Cerebellar cortex (tissue), 1 donor: ENCODE measurements around the gene LPIN3.
A peak's percentile ranks its signal among the peaks of the same experiment; 100 is the strongest.
"Not testable (repeated sequence)": the region's sequence is repeated elsewhere in the genome, so short reads cannot be mapped to it uniquely, and the experiment has no call there.

Experiments used
- DNase-seq: peaks from one replicate; pipeline ENCODE4 v3.0.0-alpha.2; 2015; ENCODE audit warnings: low spot score

LPIN3 gene

GRCh38 chr20:41340327-41341055 lies at the start of gene LPIN3:
TSS of gene LPIN3 (plus strand) at chr20:41340821. CDS start at chr20:41345804, 4,983 bp downstream.
- DNase-seq: peak; percentile 74

- peak; percentile 74 for DNase-seq
These were observed 47.2 kb upstream of the LPIN3 start for GRCh38 chr20:41293269-41294037.

GRCh38 chr20:41299899-41300298 lies 40.7 kb upstream of the LPIN3 start:
- DNase-seq: no peak

- DNase-seq: no peak
These were observed 40.2 kb upstream of the LPIN3 start for GRCh38 chr20:41300383-41300782.

GRCh38 chr20:41300886-41301285 lies 39.7 kb upstream of the LPIN3 start:
- no peak for DNase-seq

- no peak for DNase-seq
These were observed 36.6 kb upstream of the LPIN3 start for GRCh38 chr20:41304002-41304401.

- DNase-seq: no peak
These were observed 36.1 kb upstream of the LPIN3 start for GRCh38 chr20:41304424-41305079.

- DNase-seq: no peak
These were observed 34.4 kb upstream of the LPIN3 start for GRCh38 chr20:41306061-41306727.

GRCh38 chr20:41307021-41307420 lies 33.6 kb upstream of the LPIN3 start:
- DNase-seq: no peak

GRCh38 chr20:41308290-41308711 lies 32.3 kb upstream of the LPIN3 start:
- no peak for DNase-seq

- no peak for DNase-seq
These were observed 31.8 kb upstream of the LPIN3 start for GRCh38 chr20:41308726-41309413.

- DNase-seq: no peak
These were observed 30.8 kb upstream of the LPIN3 start for GRCh38 chr20:41309817-41310216.

GRCh38 chr20:41312009-41312408 lies 28.6 kb upstream of the LPIN3 start:
- not testable (repeated sequence) for DNase-seq

GRCh38 chr20:41314386-41314785 lies 26.2 kb upstream of the LPIN3 start:
- DNase-seq: no peak

- DNase-seq: peak; percentile 48
These were observed 24.6 kb upstream of the LPIN3 start for GRCh38 chr20:41316051-41316450.

- DNase-seq: peak; percentile 72
These were observed 23.7 kb upstream of the LPIN3 start for GRCh38 chr20:41316602-41317545.

GRCh38 chr20:41317546-41318270 lies 22.9 kb upstream of the LPIN3 start, which contains the start of gene ZHX3:
TSS of gene ZHX3 (minus strand) at chr20:41317731. CDS start at chr20:41204916, 112,815 bp downstream.
- peak; percentile 95 for DNase-seq

GRCh38 chr20:41318271-41318649 lies 22.4 kb upstream of the LPIN3 start:
- no peak for DNase-seq

GRCh38 chr20:41320441-41320840 lies 20.2 kb upstream of the LPIN3 start:
- no peak for DNase-seq

GRCh38 chr20:41320976-41321375 lies 19.6 kb upstream of the LPIN3 start:
- DNase-seq: no peak
